ENCODE data around the gene THOC7.

Gene THOC7

GRCh38 chr3:63863150-63864007 is at the start of gene THOC7, which contains the start of gene ATXN7:
TSS of gene THOC7 (minus strand) at chr3:63863805. CDS start at chr3:63863790, 15 bp downstream.
TSS of gene ATXN7 (plus strand) at chr3:63863867. CDS start at chr3:63912599, 48,732 bp downstream.
- DNase-seq: peak; percentile 76

- DNase-seq: peak; percentile 66
These were observed 49.4 kb upstream of the THOC7 start for GRCh38 chr3:63912768-63913588.

- DNase-seq: peak; percentile 88
These were observed 48.5 kb upstream of the THOC7 start, which contains the start of gene SCAANT1 for GRCh38 chr3:63911873-63912767. TSS of gene SCAANT1 (minus strand) at chr3:63912383.

GRCh38 chr3:63911509-63911872 is 47.9 kb upstream of the THOC7 start:
- DNase-seq: no peak

GRCh38 chr3:63910891-63911290 is 47.3 kb upstream of the THOC7 start:
- DNase-seq: peak; percentile 51

- DNase-seq: no peak
These were observed 46.4 kb upstream of the THOC7 start for GRCh38 chr3:63910001-63910400.

- DNase-seq: no peak
These were observed 45.8 kb upstream of the THOC7 start for GRCh38 chr3:63909431-63909830.

GRCh38 chr3:63908776-63909175 is 45.2 kb upstream of the THOC7 start:
- DNase-seq: no peak

- no peak for DNase-seq
These were observed 44.6 kb upstream of the THOC7 start for GRCh38 chr3:63908081-63908736.

- DNase-seq: no peak
These were observed 42.4 kb upstream of the THOC7 start for GRCh38 chr3:63905731-63906620.

GRCh38 chr3:63900459-63900858 is 36.9 kb upstream of the THOC7 start:
- no peak for DNase-seq

- DNase-seq: no peak
These were observed 36.4 kb upstream of the THOC7 start for GRCh38 chr3:63900010-63900409.

- DNase-seq: no peak
These were observed 32.9 kb upstream of the THOC7 start for GRCh38 chr3:63896332-63897030.

GRCh38 chr3:63895422-63896189 is 32.0 kb upstream of the THOC7 start:
- DNase-seq: no peak

- DNase-seq: no peak
These were observed 29.3 kb upstream of the THOC7 start for GRCh38 chr3:63892773-63893352.

- DNase-seq: no peak
These were observed 27.9 kb upstream of the THOC7 start for GRCh38 chr3:63891518-63891917.

GRCh38 chr3:63886858-63887257 is 23.3 kb upstream of the THOC7 start:
- DNase-seq: no peak

GRCh38 chr3:63880653-63881052 is 17.0 kb upstream of the THOC7 start:
- DNase-seq: no peak

- no peak for DNase-seq
These were observed 14.9 kb upstream of the THOC7 start for GRCh38 chr3:63878394-63879060.

All from CD4-positive, alpha-beta T cell treated with Interleukin-12 subunit alpha and Interleukin-12 subunit beta, for 1 hour (primary cell).